ENCODE results near the gene UBE4B.
"Not testable (repeated sequence)": the region's sequence is repeated elsewhere in the genome, so short reads cannot be mapped to it uniquely, and the experiment has no call there.

UBE4B gene

GRCh38 chr1:10179406-10180091 is 146.8 kb downstream of the UBE4B start:
- DNase-seq = no peak

DNA sequence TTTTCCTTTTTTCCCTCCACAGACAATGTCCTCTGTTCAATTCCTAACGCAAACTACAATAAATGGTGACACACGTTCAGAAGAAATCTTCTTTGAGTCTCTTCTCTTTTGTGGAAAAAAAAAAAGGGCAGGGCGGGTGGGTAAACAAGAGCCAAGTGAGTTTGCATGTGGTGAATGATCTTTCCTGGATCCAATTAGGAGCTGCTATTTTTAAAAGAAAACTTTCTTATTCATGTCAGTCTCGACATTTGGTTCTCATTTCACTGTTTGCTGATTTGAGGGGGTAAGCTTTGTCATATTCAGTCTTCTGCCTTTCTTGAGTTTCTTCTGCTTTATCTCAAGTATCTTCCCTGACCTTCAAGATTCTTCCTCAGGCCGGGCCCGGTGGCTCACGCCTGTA is 148.4 kb downstream of the UBE4B start:
- DNase-seq = no peak

- DNase-seq = no peak
Observed at GRCh38 chr1:10185759-10186158, 153.0 kb downstream of the UBE4B start.

- DNase-seq = no peak
Observed at GRCh38 chr1:10186331-10187025, 153.7 kb downstream of the UBE4B start.

- DNase-seq = no peak
Observed at GRCh38 chr1:10187026-10187334, 154.2 kb downstream of the UBE4B start.

GRCh38 chr1:10188133-10188650 is 155.4 kb downstream of the UBE4B start:
- no peak for DNase-seq

DNA sequence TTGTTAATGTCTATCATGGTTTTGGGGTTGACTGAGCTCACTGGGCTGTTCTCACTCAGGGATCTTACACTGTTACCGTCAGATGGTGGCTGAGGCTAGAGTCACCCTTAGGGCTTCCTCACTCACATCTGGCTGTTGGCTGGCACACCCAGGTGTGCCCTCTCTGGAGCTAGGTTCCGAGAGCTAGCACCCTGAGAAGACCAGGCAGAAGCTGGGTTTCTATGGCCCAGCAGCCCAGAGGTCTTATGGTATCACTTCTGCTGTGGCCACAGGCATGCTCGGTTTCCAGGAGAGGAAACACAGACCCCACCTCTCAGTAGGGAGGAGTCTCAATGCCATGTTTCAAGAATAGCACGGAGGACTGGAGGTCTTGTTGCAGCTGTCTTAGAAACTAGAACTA is 156.9 kb downstream of the UBE4B start:
- no peak for DNase-seq

DNA sequence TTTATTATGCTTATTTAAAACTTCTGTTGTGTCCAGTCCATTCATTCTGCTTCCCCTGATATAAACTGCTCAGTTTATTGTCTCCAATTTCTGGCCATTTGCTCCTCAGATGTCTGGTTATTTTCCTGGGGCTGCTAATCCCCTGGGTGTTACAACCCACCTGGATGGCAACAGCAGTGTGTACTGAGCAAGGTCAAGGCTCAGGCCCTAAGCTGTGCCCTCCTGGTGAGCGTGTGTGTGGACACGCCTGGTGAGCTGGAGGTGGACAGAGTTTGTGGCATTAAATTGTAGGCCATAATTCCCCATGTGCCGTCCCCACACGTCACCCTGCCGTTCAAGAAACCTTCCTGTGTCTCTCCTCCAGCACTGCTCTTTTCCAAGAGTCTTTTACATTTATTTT is 159.5 kb downstream of the UBE4B start:
- no peak for DNase-seq

- no peak for DNase-seq
Observed at GRCh38 chr1:10193288-10193687, 160.5 kb downstream of the UBE4B start.

DNA sequence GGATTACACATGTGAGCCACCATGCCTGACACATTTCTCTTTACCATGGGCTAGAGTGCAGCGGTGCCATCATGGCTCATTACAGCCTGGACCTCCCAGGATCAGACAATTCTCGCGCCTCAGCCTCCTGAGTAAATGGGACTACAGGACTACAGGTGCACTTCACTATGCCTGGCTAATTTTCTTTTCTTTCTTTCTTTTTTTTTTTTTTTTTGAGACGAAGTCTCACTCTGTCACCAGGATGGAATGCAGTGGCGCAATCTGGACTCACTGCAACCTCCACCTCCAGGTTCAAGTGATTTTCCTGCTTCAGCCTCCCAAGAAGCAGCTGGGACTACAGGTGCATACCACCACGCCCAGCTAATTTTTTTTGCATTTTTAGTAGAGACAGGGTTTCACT is 162.8 kb downstream of the UBE4B start:
- DNase-seq = peak; percentile 67

GRCh38 chr1:10196976-10197375 is 164.2 kb downstream of the UBE4B start:
- peak; percentile 79 for DNase-seq

DNA sequence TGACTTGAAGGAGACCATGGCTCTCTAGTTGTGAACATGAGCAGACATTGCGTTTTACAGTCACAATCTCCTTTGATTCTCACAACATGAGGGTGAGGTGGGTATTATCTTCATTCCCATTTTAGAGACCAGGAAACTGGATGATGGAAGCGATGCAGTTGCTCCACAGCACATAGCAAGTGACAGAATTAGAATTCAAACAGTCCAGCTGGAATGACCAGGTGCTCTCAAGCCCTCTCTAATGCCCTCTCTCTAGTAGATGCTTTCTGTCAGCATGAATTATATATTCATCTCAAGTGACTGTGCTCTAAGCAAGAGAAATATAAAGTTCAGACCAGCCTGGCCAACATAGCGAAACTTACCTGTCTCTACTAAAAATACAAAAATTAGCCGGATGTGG is 167.9 kb downstream of the UBE4B start:
- DNase-seq = no peak

GRCh38 chr1:10204003-10204642 is 171.4 kb downstream of the UBE4B start:
- DNase-seq = no peak

- not testable (repeated sequence) for DNase-seq
Observed at GRCh38 chr1:10205206-10205605, 172.4 kb downstream of the UBE4B start.

- no peak for DNase-seq
Observed at GRCh38 chr1:10207810-10208209, 175.1 kb downstream of the UBE4B start.

GRCh38 chr1:10208537-10208936 is 175.8 kb downstream of the UBE4B start:
- no peak for DNase-seq

DNA sequence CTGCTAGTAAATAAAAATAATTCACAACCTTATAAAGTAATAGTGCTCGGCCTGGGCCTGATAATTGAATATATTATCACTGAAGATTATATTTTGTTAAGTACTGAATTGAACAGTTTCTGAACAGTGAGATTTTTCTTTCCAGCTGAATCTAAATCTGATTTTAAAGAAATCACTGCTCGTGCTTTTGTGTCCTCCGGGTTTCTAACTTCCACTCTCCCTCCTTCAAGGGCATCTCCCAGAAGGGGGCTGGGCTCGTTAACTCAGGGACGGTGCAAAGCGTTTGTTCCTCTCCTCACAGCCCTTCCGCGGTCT is 176.8 kb downstream of the UBE4B start:
- no peak for DNase-seq

DNA sequence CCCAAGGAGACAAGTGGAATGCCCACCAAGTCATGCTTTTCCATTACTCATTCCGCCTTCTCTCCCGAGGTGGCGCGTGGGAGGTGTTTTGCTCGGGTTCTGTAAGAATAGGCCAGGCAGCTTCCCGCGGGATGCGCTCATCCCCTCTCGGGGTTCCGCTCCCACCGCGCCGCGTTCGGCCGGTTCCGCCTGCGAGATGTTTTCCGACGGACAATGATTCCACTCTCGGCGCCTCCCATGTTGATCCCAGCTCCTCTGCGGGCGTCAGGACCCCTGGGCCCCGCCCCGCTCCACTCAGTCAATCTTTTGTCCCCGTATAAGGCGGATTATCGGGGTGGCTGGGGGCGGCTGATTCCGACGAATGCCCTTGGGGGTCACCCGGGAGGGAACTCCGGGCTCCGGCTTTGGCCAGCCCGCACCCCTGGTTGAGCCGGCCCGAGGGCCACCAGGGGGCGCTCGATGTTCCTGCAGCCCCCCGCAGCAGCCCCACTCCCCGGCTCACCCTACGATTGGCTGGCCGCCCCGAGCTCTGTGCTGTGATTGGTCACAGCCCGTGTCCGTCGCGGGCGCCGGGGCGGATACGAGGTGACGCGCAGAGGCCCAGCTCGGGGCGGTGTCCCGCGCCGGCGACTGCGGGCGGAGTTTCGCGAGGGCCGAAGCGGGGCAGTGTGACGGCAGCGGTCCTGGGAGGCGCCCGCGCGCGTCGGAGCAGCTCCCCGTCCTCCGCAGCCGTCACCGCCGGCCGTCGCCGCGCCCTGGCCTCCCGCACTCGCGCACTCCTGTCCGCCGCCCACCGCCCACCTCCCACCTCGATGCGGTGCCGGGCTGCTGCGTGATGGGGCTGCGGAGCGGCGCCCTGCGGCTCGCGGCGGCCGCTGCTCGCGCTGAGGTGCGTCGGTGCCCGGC is 177.4 kb downstream of the UBE4B start, which contains the start of gene KIF1B:
Gene KIF1B, plus strand, starts transcription at position 666 of the 906 bp plus-strand sequence. CDS start 21,759 bp downstream, outside the sequence.
- DNase-seq = peak; percentile 97

DNA sequence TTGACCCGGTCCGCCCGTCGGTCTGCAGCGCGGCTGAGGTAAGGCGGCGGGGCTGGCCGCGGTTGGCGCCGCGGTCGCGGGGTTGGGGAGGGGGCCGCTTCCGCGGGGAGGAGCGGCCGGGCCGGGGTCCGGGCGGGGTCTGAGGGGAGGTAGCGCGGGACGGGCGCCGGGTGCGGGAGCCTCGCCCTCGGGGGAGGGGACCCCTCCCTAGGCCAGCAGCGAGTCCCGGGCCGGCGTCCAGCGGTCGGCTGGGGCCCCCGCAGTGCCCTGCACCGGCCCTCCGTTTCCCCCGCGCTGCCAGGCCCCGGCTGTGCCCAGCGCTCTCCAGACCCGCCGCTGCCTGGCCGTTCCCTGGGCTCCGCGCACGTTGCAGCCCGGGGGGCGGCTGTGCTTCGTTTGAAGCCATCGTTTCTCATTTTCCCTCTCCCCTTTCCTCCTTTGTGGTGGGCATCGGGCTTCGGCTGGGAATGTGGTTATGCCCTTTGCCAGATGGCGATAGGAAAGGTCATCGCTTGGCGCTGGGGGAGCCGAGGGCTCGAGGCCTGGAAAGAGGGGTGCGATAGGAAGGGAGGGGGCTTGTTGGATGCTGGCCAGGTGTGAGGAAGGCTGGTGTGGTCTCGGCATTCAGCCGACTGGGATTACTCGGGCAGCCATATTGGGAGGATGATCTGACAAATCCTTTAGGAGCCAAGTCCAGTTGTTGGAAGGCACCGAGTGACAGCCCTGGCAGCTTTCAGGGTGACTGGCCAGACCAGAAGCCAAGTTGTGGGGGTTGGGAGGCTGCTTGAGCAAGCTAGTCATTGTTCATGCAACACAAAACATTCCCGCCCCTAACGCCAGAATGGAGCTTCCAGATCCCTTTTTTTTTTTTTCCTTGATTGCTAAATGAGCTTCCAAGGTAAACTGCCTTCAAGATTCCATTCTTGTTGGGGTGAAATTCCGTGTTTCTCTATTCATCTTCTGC is 178.4 kb downstream of the UBE4B start:
- DNase-seq = peak; percentile 83

- DNase-seq = no peak
Observed at GRCh38 chr1:10211805-10212410, 179.2 kb downstream of the UBE4B start.

DNA sequence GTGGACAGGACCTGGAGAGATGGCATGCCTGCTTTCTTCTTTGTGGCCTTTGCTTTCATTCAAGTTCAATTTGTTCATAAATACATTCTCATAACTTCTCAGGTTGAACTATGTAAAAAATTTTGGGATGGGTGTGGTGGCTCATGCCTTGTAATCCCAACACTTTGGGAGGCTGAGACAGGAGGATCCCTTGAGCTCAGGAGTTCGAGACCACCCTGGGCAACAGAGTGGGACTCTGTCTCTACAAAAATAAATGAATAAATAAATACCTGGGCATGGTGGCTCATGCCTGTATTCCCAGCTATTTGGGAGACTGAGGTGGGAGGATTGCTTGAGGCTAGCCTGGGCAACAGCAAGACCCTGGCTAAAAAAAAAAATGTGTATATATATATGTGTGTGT is 179.7 kb downstream of the UBE4B start:
- no peak for DNase-seq

All from NCI-H226 (cell line).